Type B pancreatic cell (in vitro differentiated cells): Measurements from ENCODE around the gene SLC30A5. TPM values are rescaled to one million over a fixed set of nuclear protein-coding genes. Genes with fewer than 3 reads are reported as not detected.

Experiments
- DNase-seq: peaks from one replicate; pipeline ENCODE4 v3.0.0; 2021; ENCODE audit warnings: mixed read lengths; ENCODE audit not compliant: unreplicated experiment; ENCODE audit errors: extremely low spot score
- H3K27ac Mint-ChIP-seq: 2 replicates; pipeline ENCODE4 v1.8.0; 2021; ENCODE audit warnings: mild to moderate bottlenecking, mixed read lengths
- H3K27me3 Mint-ChIP-seq: 2 replicates; pipeline ENCODE4 v1.8.0; 2021; ENCODE audit warnings: mixed read lengths
- H3K36me3 Mint-ChIP-seq: 2 replicates; pipeline ENCODE4 v1.8.0; 2021; ENCODE audit warnings: mixed read lengths
- H3K4me1 Mint-ChIP-seq: one replicate; pipeline ENCODE4 v1.8.0; 2021; ENCODE audit warnings: mixed read lengths; ENCODE audit not compliant: unreplicated experiment
- H3K4me3 Mint-ChIP-seq: 2 replicates; pipeline ENCODE4 v1.8.0; 2021; ENCODE audit warnings: mild to moderate bottlenecking, mixed read lengths
- H3K9me3 Mint-ChIP-seq: 2 replicates; pipeline ENCODE4 v1.8.0; 2021; ENCODE audit warnings: mixed read lengths
- CTCF ChIP-seq: fragments of 200-600 bp; sonication (generic); conservative IDR thresholded peaks from 2 replicates; pipeline ENCODE4 v1.5.0; 2021; ENCODE audit warnings: antibody characterized with exemption, mild to moderate bottlenecking
- total RNA-seq: library from RNA; stranded (reverse); gene quantifications from 2 replicates; pipeline ENCODE4 v1.2.1, GENCODE V29; 2021; ENCODE audit warnings: low replicate concordance

The SLC30A5 gene
- total RNA-seq, 1 donor from 2014 or later = 57.9 TPM

GRCh38 chr5:69050214-69050613, 43.6 kb upstream of the SLC30A5 start:
- TF ChIP-seq CTCF = no peak
- Mint-ChIP-seq H3K9me3 (no peaks in the 10 kb centered on the region), H3K27me3 (no peaks in the 10 kb centered on the region), H3K4me1 (peaks cover 9% of the 10 kb centered on the region), H3K4me3 (no peak overlapping the region), H3K27ac (no peak overlapping the region), H3K36me3 (no peaks in the 10 kb centered on the region)
- DNase-seq = no peak

GRCh38 chr5:69052181-69052580, 41.6 kb upstream of the SLC30A5 start:
- Mint-ChIP-seq H3K27me3 (no peaks in the 10 kb centered on the region), H3K9me3 (no peaks in the 10 kb centered on the region), H3K4me1 (peaks cover 5% of the 10 kb centered on the region), H3K36me3 (no peaks in the 10 kb centered on the region), H3K27ac (no peak overlapping the region), H3K4me3 (no peak overlapping the region)
- no peak for TF ChIP-seq CTCF
- DNase-seq = no peak

GRCh38 chr5:69074664-69075521, 18.9 kb upstream of the SLC30A5 start:
- no peak for DNase-seq
- TF ChIP-seq CTCF = no peak
- H3K4me3 Mint-ChIP-seq = no peak overlapping the region

GRCh38 chr5:69075522-69076179, 18.2 kb upstream of the SLC30A5 start:
- no peaks in the 10 kb centered on the region for H3K9me3 Mint-ChIP-seq
- no peak overlapping the region for H3K27ac Mint-ChIP-seq
- no peaks in the 10 kb centered on the region for H3K27me3 Mint-ChIP-seq
- no peaks in the 10 kb centered on the region for H3K4me1 Mint-ChIP-seq
- no peak for DNase-seq
- no peak for TF ChIP-seq CTCF
- no peak overlapping the region for H3K4me3 Mint-ChIP-seq
- no peaks in the 10 kb centered on the region for H3K36me3 Mint-ChIP-seq

More at GRCh38 chr5:69074664-69075521, 18.9 kb upstream of the SLC30A5 start:
- Mint-ChIP-seq H3K9me3 (no peaks in the 10 kb centered on the region), H3K27me3 (no peaks in the 10 kb centered on the region), H3K4me1 (no peaks in the 10 kb centered on the region), H3K36me3 (no peaks in the 10 kb centered on the region), H3K27ac (no peak overlapping the region)

- Mint-ChIP-seq H3K27me3 (no peaks in the 10 kb centered on the region), H3K36me3 (no peaks in the 10 kb centered on the region), H3K4me1 (no peaks in the 10 kb centered on the region), H3K27ac (no peak overlapping the region), H3K4me3 (no peak overlapping the region), H3K9me3 (no peaks in the 10 kb centered on the region)
- no peak for DNase-seq
- TF ChIP-seq CTCF = no peak
These were observed 14.8 kb upstream of the SLC30A5 start for GRCh38 chr5:69078921-69079540.
